ENCODE measurements around the gene SLC2A13. TPM values are rescaled to one million over a fixed set of nuclear protein-coding genes. Genes with fewer than 3 reads are reported as not detected.
"Not testable (repeated sequence)": the region's sequence is repeated elsewhere in the genome, so short reads cannot be mapped to it uniquely, and the experiment has no call there.

SLC2A13 gene
- total and polyA plus RNA-seq, 8 donors: 0.93 to 87.5 (median 4.0) TPM

DNA sequence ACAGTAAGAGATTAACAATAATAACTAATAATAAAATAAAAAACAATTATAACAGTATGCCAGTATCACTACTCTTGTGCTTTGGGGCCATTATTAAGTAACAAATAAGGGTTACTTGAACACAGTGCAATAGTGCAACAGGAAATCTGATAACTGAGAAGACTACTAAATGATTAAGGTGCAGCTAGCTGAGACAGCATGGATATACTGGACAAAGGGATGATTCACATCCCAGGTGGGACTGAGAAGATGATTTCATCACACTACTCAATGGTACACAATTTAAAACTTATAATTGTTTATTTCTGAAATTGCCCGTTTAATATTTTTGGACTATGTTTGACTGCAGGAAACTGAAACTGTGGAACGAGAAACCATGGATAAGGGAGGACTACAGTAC, 317.6 kb downstream of the SLC2A13 start:
- no peak for TF ChIP-seq EP300 (IDR thresholded peaks at IDR 0.05)
- TF ChIP-seq, protein P1, sequence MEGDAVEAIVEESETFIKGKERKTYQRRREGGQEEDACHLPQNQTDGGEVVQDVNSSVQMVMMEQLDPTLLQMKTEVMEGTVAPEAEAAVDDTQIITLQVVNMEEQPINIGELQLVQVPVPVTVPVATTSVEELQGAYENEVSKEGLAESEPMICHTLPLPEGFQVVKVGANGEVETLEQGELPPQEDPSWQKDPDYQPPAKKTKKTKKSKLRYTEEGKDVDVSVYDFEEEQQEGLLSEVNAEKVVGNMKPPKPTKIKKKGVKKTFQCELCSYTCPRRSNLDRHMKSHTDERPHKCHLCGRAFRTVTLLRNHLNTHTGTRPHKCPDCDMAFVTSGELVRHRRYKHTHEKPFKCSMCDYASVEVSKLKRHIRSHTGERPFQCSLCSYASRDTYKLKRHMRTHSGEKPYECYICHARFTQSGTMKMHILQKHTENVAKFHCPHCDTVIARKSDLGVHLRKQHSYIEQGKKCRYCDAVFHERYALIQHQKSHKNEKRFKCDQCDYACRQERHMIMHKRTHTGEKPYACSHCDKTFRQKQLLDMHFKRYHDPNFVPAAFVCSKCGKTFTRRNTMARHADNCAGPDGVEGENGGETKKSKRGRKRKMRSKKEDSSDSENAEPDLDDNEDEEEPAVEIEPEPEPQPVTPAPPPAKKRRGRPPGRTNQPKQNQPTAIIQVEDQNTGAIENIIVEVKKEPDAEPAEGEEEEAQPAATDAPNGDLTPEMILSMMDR (IDR thresholded peaks at IDR 0.05): no peak
- TF ChIP-seq POLR2A (IDR thresholded peaks at IDR 0.05): no peak
- no peak for TF ChIP-seq POLR2AphosphoS5 (IDR thresholded peaks at IDR 0.05)
- H3K4me3 ChIP-seq: no peak overlapping the region
- intact Hi-C loops (cut with DNase I; ENCODE audit: low total_unique reads): no loop called here
- H3K9me3 ChIP-seq: peaks cover 0 to 7% (median 0%) of the 10 kb centered on the region in 4 donors
- H3K4me1 ChIP-seq: no peaks in the 10 kb centered on the region
- 91 to 96% (median 95%) methylated on average over 2 of the region's 2 CpGs for WGBS, 5 donors
- DNase-seq: no peak
- no peaks in the 10 kb centered on the region for H3K27me3 ChIP-seq
- peaks cover 0 to 4% (median 0%) of the 10 kb centered on the region in 4 donors for H3K36me3 ChIP-seq
- H3K27ac ChIP-seq: no peak overlapping the region

DNA sequence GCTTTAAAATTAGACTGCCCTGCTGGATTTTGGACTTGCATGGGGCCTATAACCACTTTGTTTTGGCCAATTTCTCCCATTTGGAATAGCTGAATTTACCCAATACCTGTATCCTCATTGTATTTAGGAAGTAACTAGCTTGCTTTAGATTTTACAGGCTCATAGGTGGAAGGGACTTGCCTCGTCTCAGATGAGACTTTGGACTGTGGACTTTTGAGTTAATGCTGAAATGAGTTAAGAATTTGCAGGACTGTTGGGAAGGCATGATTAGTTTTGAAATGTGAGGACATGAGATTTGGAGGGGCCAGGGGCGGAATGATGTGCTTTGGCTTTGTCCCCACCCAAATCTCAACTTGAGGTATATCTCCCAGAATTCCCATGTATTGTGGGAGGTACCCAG, 320.1 kb downstream of the SLC2A13 start:
- H3K9me3 ChIP-seq; intact Hi-C loops (cut with DNase I; ENCODE audit: low total_unique reads); H3K27ac ChIP-seq; H3K4me1 ChIP-seq; H3K36me3 ChIP-seq; H3K27me3 ChIP-seq; H3K4me3 ChIP-seq; DNase-seq: not testable (repeated sequence)
- WGBS, 5 donors: 70 to 86% (median 83%) methylated on average over 2 of the region's 2 CpGs

DNA sequence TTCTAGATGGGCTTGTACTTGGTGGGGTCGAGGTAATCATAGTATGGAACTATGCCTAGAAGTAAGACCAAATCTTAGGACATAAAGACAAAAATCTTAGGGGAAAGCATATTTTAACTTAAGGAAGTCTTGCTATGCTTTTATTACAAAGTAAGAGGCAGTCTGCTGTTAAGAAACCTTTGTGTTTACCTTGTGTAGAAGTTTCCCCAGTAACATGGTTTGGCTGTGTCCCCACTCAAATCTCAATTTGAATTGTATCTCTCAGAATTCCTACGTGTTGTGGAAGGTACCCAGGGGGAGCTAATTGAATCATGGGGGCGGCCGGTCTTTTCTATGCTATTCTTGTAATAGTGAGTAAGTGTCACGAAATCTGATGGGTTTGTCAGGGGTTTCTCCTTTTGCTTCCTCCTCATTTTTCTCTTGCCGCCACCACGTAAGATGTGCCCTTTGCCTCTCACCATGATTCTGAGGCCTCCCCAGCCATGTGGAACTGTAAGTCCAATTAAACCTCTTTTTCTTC, 323.8 kb downstream of the SLC2A13 start:
- intact Hi-C loops (cut with DNase I; ENCODE audit: low total_unique reads): no loop called here
- no peak for DNase-seq
- no peak overlapping the region for H3K27ac ChIP-seq
- H3K27me3 ChIP-seq: no peaks in the 10 kb centered on the region
- H3K4me1 ChIP-seq: no peaks in the 10 kb centered on the region
- H3K9me3 ChIP-seq: peaks cover 0 to 7% (median 0%) of the 10 kb centered on the region in 4 donors
- peaks cover 0 to 4% (median 0%) of the 10 kb centered on the region in 4 donors for H3K36me3 ChIP-seq
- no peak overlapping the region for H3K4me3 ChIP-seq
- TF ChIP-seq EP300 (IDR thresholded peaks at IDR 0.05) (no peak), POLR2A (IDR thresholded peaks at IDR 0.05) (no peak)
- TF ChIP-seq, protein P1 (IDR thresholded peaks at IDR 0.05): no peak
- 66 to 83% (median 72%) methylated on average over 7 of the region's 7 CpGs for WGBS, 5 donors

DNA sequence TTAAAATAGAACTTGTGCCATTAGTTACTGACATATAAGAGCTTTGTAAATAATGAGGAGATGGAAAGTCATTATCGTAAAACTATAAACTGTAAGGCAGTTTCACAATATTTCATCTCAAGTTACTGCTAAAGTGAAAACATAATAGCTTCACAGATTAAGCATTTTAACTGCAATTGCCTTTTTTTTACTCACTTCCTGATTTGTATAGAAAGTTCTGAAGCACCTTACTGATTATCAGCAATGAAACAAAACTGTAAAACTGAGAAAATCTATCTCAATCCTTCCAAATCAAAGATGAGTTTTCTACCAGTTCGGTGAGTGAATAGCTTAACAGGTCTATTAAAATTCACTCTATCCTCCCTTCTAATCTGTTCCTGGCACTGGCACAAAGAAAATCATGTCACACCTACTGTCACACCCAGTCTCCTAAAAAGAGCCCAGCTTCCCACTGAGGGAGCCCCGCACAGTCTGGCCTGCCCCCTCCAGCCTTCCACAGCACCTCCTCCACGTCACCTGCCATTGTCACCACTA, 324.9 kb downstream of the SLC2A13 start:
- Histone ChIP-seq H3K36me3 (peaks cover 0 to 4% (median 0%) of the 10 kb centered on the region in 4 donors), H3K9me3 (peaks cover 0 to 7% (median 0%) of the 10 kb centered on the region in 4 donors), H3K4me3 (no peak overlapping the region), H3K27me3 (no peaks in the 10 kb centered on the region), H3K4me1 (no peaks in the 10 kb centered on the region), H3K27ac (no peak overlapping the region)
- intact Hi-C loops (cut with DNase I; ENCODE audit: low total_unique reads): no loop called here
- 59 to 77% (median 69%) methylated on average over 4 of the region's 4 CpGs for WGBS, 5 donors
- no peak for DNase-seq
- no peak for TF ChIP-seq POLR2A (IDR thresholded peaks at IDR 0.05)
- TF ChIP-seq EP300 (IDR thresholded peaks at IDR 0.05): no peak
- no peak for TF ChIP-seq POLR2AphosphoS5 (IDR thresholded peaks at IDR 0.05)
- TF ChIP-seq, protein P1 (IDR thresholded peaks at IDR 0.05): no peak

DNA sequence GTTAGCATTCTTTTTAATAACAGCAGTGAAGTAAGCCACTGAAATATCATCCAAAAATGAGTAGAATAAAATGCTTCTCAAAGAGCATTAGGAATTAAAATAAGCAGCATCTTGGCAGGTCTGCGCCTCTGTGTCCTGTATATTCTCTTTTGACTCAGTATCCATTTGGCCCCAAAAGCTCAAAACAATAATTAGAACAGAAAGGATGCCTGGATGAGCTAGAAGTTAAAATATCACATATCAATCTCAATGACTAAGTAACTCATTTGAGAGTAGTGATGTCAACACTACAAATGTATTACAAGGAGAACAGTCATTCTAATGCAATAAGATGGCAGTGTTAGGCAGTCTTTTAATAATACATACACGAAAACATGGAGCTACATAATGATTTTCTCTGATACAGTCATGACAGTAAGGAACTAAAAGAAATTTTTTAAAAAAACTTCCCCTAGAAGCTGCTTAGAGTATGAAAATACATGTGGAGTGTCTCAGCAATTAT, 325.4 kb downstream of the SLC2A13 start:
- intact Hi-C loops (cut with DNase I; ENCODE audit: low total_unique reads): no loop called here
- Histone ChIP-seq H3K27ac (no peak overlapping the region), H3K4me1 (no peaks in the 10 kb centered on the region), H3K36me3 (peaks cover 0 to 4% (median 0%) of the 10 kb centered on the region in 4 donors), H3K4me3 (no peak overlapping the region), H3K27me3 (no peaks in the 10 kb centered on the region), H3K9me3 (peaks cover 0 to 7% (median 0%) of the 10 kb centered on the region in 4 donors)
- TF ChIP-seq, protein P1 (IDR thresholded peaks at IDR 0.05): no peak
- no peak for DNase-seq
- 80 to 93% (median 92%) methylated on average over 2 of the region's 2 CpGs for WGBS, 5 donors
